Right atrium auricular region (tissue), 2 donors: ENCODE measurements around the gene ADCY4. TPM values are rescaled to one million over a fixed set of nuclear protein-coding genes. Genes with fewer than 3 reads are reported as not detected.
A peak's percentile ranks its signal among the peaks of the same experiment; 100 is the strongest.

Experiments used
- DNase-seq: peaks from one replicate; pipeline ENCODE4 v3.0.0-alpha.2; 2019; ENCODE audit warnings: low spot score
- H3K27ac ChIP-seq, 2 donors: fragments of 200-600 bp; sonication (generic); 1 replicate in 1 of 2; 2 replicates in 1 of 2; pipeline ENCODE4 v1.5.1; 2016 to 2019
- H3K27me3 ChIP-seq, 2 donors: fragments of 200-600 bp; sonication (generic); one replicate each; pipeline versions ENCODE4 v1.5.1 to v1.6.0; 2017 to 2019
- H3K36me3 ChIP-seq: fragments of 200-600 bp; sonication (generic); one replicate; pipeline ENCODE4 v1.5.1; 2016
- H3K4me1 ChIP-seq, 2 donors: fragments of 200-600 bp; sonication (generic); one replicate each; pipeline versions ENCODE4 v1.5.1 to v1.6.0; 2017 to 2019
- H3K4me3 ChIP-seq, 2 donors: fragments of 200-600 bp; sonication (generic); 1 replicate in 1 of 2; 2 replicates in 1 of 2; pipeline ENCODE4 v1.5.1; 2017 to 2019; ENCODE audit warnings: mild to moderate bottlenecking in 1 of 2, moderate library complexity in 1 of 2
- H3K9me3 ChIP-seq, 2 donors: fragments of 200-600 bp; sonication (generic); one replicate each; pipeline ENCODE4 v1.5.1; 2019
- total RNA-seq, 2 donors: library from RNA; depleted of rRNA; stranded (reverse); fragments of >200 nt; gene quantifications; one replicate each; pipeline ENCODE4 v1.1.0, GENCODE V29; 2016
- TF ChIP-seq, protein P1 (sequence below), 2 donors: fragments of 200-600 bp; sonication (generic); IDR thresholded peaks; one replicate each; pipeline ENCODE4 v1.5.1; 2019; ENCODE audit warnings: antibody characterized with exemption in 2 of 2

ADCY4 gene
- total RNA-seq, 2 donors from 2014 or later = 17.1 to 25.5 TPM

- H3K27me3 ChIP-seq = no peaks in the 10 kb centered on the region
Measured at GRCh38 chr14:24279301-24280186, 55.3 kb downstream of the ADCY4 start.

DNA sequence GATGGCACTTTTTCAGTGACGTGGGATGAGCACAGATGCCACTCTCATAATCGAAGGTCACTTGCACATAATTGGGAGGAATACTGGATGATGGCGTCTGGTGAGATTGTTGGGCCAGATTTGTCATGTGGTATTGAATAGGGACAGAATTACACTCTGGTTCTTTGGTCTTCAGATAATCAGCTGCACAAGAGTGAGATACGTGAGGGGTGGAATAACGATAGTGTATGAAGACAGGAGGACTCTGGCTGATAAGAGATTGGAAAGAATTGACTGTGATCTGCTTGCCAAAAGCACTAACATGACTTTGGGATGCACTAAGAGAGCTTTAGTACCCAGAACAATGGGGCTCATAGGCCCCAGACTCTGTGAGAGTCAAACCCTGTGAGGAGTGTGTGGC, 56.4 kb downstream of the ADCY4 start:
- H3K27ac ChIP-seq = no peak overlapping the region
- TF ChIP-seq, protein P1, sequence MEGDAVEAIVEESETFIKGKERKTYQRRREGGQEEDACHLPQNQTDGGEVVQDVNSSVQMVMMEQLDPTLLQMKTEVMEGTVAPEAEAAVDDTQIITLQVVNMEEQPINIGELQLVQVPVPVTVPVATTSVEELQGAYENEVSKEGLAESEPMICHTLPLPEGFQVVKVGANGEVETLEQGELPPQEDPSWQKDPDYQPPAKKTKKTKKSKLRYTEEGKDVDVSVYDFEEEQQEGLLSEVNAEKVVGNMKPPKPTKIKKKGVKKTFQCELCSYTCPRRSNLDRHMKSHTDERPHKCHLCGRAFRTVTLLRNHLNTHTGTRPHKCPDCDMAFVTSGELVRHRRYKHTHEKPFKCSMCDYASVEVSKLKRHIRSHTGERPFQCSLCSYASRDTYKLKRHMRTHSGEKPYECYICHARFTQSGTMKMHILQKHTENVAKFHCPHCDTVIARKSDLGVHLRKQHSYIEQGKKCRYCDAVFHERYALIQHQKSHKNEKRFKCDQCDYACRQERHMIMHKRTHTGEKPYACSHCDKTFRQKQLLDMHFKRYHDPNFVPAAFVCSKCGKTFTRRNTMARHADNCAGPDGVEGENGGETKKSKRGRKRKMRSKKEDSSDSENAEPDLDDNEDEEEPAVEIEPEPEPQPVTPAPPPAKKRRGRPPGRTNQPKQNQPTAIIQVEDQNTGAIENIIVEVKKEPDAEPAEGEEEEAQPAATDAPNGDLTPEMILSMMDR (IDR thresholded peaks at IDR 0.05) = no peak
- H3K27me3 ChIP-seq = no peaks in the 10 kb centered on the region
- no peaks in the 10 kb centered on the region for H3K36me3 ChIP-seq
- peaks cover 0 to 27% of the 10 kb centered on the region in 2 donors for H3K4me1 ChIP-seq
- DNase-seq = no peak
- H3K9me3 ChIP-seq = no peaks in the 10 kb centered on the region
- no peak overlapping the region for H3K4me3 ChIP-seq

More at GRCh38 chr14:24279301-24280186, 55.3 kb downstream of the ADCY4 start:
- Histone ChIP-seq H3K9me3 (no peaks in the 10 kb centered on the region), H3K4me3 (no peak overlapping the region), H3K4me1 (peaks cover 0 to 27% of the 10 kb centered on the region in 2 donors), H3K27ac (peak overlapping the region; percentile 41 to 46), H3K36me3 (no peaks in the 10 kb centered on the region)
- no peak for DNase-seq
- TF ChIP-seq, protein P1 (IDR thresholded peaks at IDR 0.05) = peak; percentile 11 to 57

GRCh38 chr14:24277606-24278321, 57.1 kb downstream of the ADCY4 start:
- DNase-seq = no peak
- TF ChIP-seq, protein P1 (IDR thresholded peaks at IDR 0.05) = no peak
- Histone ChIP-seq H3K27me3 (no peaks in the 10 kb centered on the region), H3K36me3 (no peaks in the 10 kb centered on the region), H3K4me1 (peaks cover 0 to 27% of the 10 kb centered on the region in 2 donors), H3K4me3 (no peak overlapping the region), H3K27ac (no peak overlapping the region), H3K9me3 (no peaks in the 10 kb centered on the region)

GRCh38 chr14:24277071-24277470, 57.8 kb downstream of the ADCY4 start:
- TF ChIP-seq, protein P1 (IDR thresholded peaks at IDR 0.05) = no peak
- H3K27me3 ChIP-seq = no peaks in the 10 kb centered on the region
- H3K4me3 ChIP-seq = no peak overlapping the region
- peaks cover 0 to 27% of the 10 kb centered on the region in 2 donors for H3K4me1 ChIP-seq
- no peaks in the 10 kb centered on the region for H3K9me3 ChIP-seq
- DNase-seq = no peak
- no peaks in the 10 kb centered on the region for H3K36me3 ChIP-seq
- no peak overlapping the region for H3K27ac ChIP-seq

DNA sequence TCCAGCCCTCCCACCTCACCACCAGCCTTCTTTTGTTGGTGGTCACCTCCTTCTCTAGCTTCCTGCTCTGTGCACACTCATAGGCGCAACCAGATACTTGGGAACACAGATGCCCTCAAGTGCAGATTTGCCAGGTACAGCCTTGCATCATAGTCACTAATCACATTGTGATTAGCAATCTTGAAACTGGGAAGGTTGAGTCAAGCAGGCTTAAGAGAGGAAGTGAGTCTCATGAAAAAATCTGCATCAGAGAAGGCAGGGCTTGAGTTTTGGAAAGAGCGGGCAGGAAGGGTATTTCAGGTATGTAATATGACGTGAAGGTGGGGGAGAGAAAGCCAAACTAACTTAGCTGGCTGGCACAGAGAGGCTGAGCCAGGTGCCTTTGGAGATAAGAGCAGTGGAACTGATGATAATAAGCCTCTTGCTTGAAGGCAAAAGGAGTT, 60.7 kb downstream of the ADCY4 start:
- Histone ChIP-seq H3K27ac (no peak overlapping the region), H3K27me3 (no peaks in the 10 kb centered on the region), H3K4me3 (no peak overlapping the region), H3K36me3 (no peaks in the 10 kb centered on the region), H3K4me1 (peaks cover 0 to 19% of the 10 kb centered on the region in 2 donors), H3K9me3 (no peaks in the 10 kb centered on the region)
- TF ChIP-seq, protein P1 (IDR thresholded peaks at IDR 0.05) = no peak
- DNase-seq = no peak
